GM12891 (cell line): ENCODE data around the gene KDM4C.
"Not testable (repeated sequence)": the region's sequence is repeated elsewhere in the genome, so short reads cannot be mapped to it uniquely, and the experiment has no call there.

Experiments used
- PAX5 ChIP-seq: IDR thresholded peaks from 2 replicates; pipeline ENCODE4 v1.6.1; 2011; ENCODE audit warnings: low read length, moderate library complexity, mild to moderate bottlenecking; ENCODE audit not compliant: insufficient read depth, severe bottlenecking
- POLR2A ChIP-seq: IDR thresholded peaks from 2 replicates; pipeline ENCODE4 v1.6.1; 2011; ENCODE audit warnings: low read depth, low read length, control low read depth
- POLR2AphosphoS5 ChIP-seq: IDR thresholded peaks from 2 replicates; pipeline ENCODE4 v1.6.1; 2011; ENCODE audit warnings: low read depth, low read length, control low read depth
- SPI1 ChIP-seq: IDR thresholded peaks from 2 replicates; pipeline ENCODE4 v1.6.1; 2011; ENCODE audit warnings: low read depth, low read length, control low read depth
- TAF1 ChIP-seq: IDR thresholded peaks from 2 replicates; pipeline ENCODE4 v1.6.1; 2011; ENCODE audit warnings: low read depth, low read length, control low read depth

GRCh38 chr9:6948921-6949320 lies 191.1 kb downstream of the KDM4C start:
- TF ChIP-seq PAX5, POLR2AphosphoS5, POLR2A, SPI1, TAF1: not testable (repeated sequence)
